ENCODE results near the gene EME2. TPM values are rescaled to one million over a fixed set of nuclear protein-coding genes. Genes with fewer than 3 reads are reported as not detected.

EME2 gene
- total RNA-seq, 1 experiment from 2014 or later: 36.3 TPM

GRCh38 chr16:1820096-1820945 lies 47.7 kb downstream of the EME2 start:
- ATAC-seq (no peak), DNase-seq (ENCODE audit: low read depth, low spot score) (no peak)
- Histone ChIP-seq H3K9me3 (ENCODE audit: control insufficient read depth in 1 of 2, insufficient read depth in 1 of 2, low read depth in 1 of 2, low read length in 2 of 2) (no peaks in the 10 kb centered on the region), H3K4me2 (ENCODE audit: low read length) (no peak overlapping the region), H3K4me3 (replicated peaks in 1 of 2; ENCODE audit: low read depth in 1 of 2, low read length in 2 of 2) (no peak overlapping the region), H2AFZ (ENCODE audit: low read depth, low read length, poor library complexity, severe bottlenecking) (no peak overlapping the region), H3K79me2 (ENCODE audit: insufficient read depth, low read length) (no peaks in the 10 kb centered on the region), H3K36me3 (ENCODE audit: control insufficient read depth in 1 of 2, insufficient read depth in 2 of 2, low read length in 2 of 2) (0 out of 4 replicates have a peak, but pooled peaks cover 2 to 5% of the 10 kb centered on the region in 2 experiments), H3K27ac (ENCODE audit: low read depth, low read length) (no peak overlapping the region), H3K4me1 (ENCODE audit: control insufficient read depth in 1 of 2, insufficient read depth in 2 of 2, low read length in 2 of 2) (peaks cover 1 to 2% of the 10 kb centered on the region in 2 experiments; a peak in 3 of 4 replicates), H4K20me1 (ENCODE audit: insufficient read depth) (no peaks in the 10 kb centered on the region), H3K9me2 (ENCODE audit: insufficient read depth) (no peaks in the 10 kb centered on the region), H3K27me3 (ENCODE audit: insufficient read depth, low read length) (no peaks in the 10 kb centered on the region), H3K9ac (ENCODE audit: low read length) (no peak overlapping the region)
- BruUV-seq (replicated peaks): no TSS peak
- POLR2A ChIA-PET: no interaction called here
- RAD21 ChIA-PET (ENCODE audit: low non-redundant PET in 1 of 2, low total read pairs in 2 of 2, uncharacterized antibody in 2 of 2, unreplicated experiment in 2 of 2): no interaction called here
- intact Hi-C loops (cut with micrococcal nuclease): no loop called here
- CTCF ChIA-PET: no interaction called here
- TF ChIP-seq JUND (IDR thresholded peaks at IDR 0.05): no peak
- TF ChIP-seq ZFX (IDR thresholded peaks at IDR 0.05): no peak

GRCh38 chr16:1820946-1821290 lies 48.3 kb downstream of the EME2 start:
- Histone ChIP-seq H3K9me2 (ENCODE audit: insufficient read depth) (no peaks in the 10 kb centered on the region), H3K4me3 (replicated peaks in 1 of 2; ENCODE audit: low read depth in 1 of 2, low read length in 2 of 2) (no peak overlapping the region), H3K27me3 (ENCODE audit: insufficient read depth, low read length) (no peaks in the 10 kb centered on the region), H3K27ac (ENCODE audit: low read depth, low read length) (no peak overlapping the region), H3K4me2 (ENCODE audit: low read length) (no peak overlapping the region), H2AFZ (ENCODE audit: low read depth, low read length, poor library complexity, severe bottlenecking) (no peak overlapping the region), H3K36me3 (ENCODE audit: control insufficient read depth in 1 of 2, insufficient read depth in 2 of 2, low read length in 2 of 2) (0 out of 4 replicates have a peak, but pooled peaks cover 2 to 5% of the 10 kb centered on the region in 2 experiments), H3K9ac (ENCODE audit: low read length) (no peak overlapping the region), H3K79me2 (ENCODE audit: insufficient read depth, low read length) (no peaks in the 10 kb centered on the region), H3K9me3 (ENCODE audit: control insufficient read depth in 1 of 2, insufficient read depth in 1 of 2, low read depth in 1 of 2, low read length in 2 of 2) (no peaks in the 10 kb centered on the region), H3K4me1 (ENCODE audit: control insufficient read depth in 1 of 2, insufficient read depth in 2 of 2, low read length in 2 of 2) (peaks cover 7% of the 10 kb centered on the region in 2 experiments), H4K20me1 (ENCODE audit: insufficient read depth) (no peaks in the 10 kb centered on the region)
- ChIA-PET RAD21 (ENCODE audit: low non-redundant PET in 1 of 2, low total read pairs in 2 of 2, uncharacterized antibody in 2 of 2, unreplicated experiment in 2 of 2) (no interaction called here), CTCF (no interaction called here), POLR2A (no interaction called here)
- intact Hi-C loops (cut with micrococcal nuclease): no loop called here
- no peak for ATAC-seq
- DNase-seq (ENCODE audit: low read depth, low spot score): no peak
- no TSS peak for BruUV-seq (replicated peaks)
- TF ChIP-seq YY1 (IDR thresholded peaks at IDR 0.05; ENCODE audit: extremely low read depth, insufficient replicate concordance, low read depth, low read length) (no peak), EGR1 (IDR thresholded peaks at IDR 0.05; ENCODE audit: low read depth) (no peak), SP1 (IDR thresholded peaks at IDR 0.05; ENCODE audit: low read depth) (no peak), POLR2AphosphoS5 (IDR thresholded peaks at IDR 0.05; ENCODE audit: low read depth, low read length) (no peak), SIN3A (IDR thresholded peaks at IDR 0.05; ENCODE audit: low read depth) (no peak), ZFX (IDR thresholded peaks at IDR 0.05) (no peak), EZH2phosphoT487 (IDR thresholded peaks at IDR 0.05; ENCODE audit: borderline replicate concordance) (no peak), JUND (IDR thresholded peaks at IDR 0.05) (no peak), ZNF274 (IDR thresholded peaks at IDR 0.05; ENCODE audit: low read depth, low read length) (no peak), EZH2 (IDR thresholded peaks at IDR 0.05) (no peak), FOSL1 (IDR thresholded peaks at IDR 0.05; ENCODE audit: low read depth) (no peak), POLR2A (IDR thresholded peaks at IDR 0.05; ENCODE audit: borderline replicate concordance, extremely low read depth, insufficient read depth, insufficient read length) (no peak), ATF3 (IDR thresholded peaks at IDR 0.05) (no peak), ZBTB33 (IDR thresholded peaks at IDR 0.05; ENCODE audit: extremely low read depth, insufficient replicate concordance, low read length) (no peak), CTCF (IDR thresholded peaks at IDR 0.05 in 2 of 3, conservative IDR thresholded peaks at IDR 0.05 in 1 of 3; ENCODE audit: borderline replicate concordance in 1 of 3, insufficient read depth in 1 of 3, low read depth in 2 of 3, low read length in 2 of 3) (no peak), TCF7L2 (IDR thresholded peaks at IDR 0.05; ENCODE audit: borderline replicate concordance, extremely low read depth, insufficient read depth, insufficient read length) (no peak)
